HepG2 (cell line): ENCODE data around the gene LSM14B. TPM values are rescaled to one million over a fixed set of nuclear protein-coding genes. Genes with fewer than 3 reads are reported as not detected.

Experiments used
- AFF4 ChIP-seq: sonication (generic); formaldehyde crosslinking; IDR thresholded peaks from 2 replicates; pipeline ENCODE4 v1.4.0; 2020; ENCODE audit warnings: missing genetic modification reagents
- AHR ChIP-seq: IDR thresholded peaks from 2 replicates; pipeline ENCODE4 v1.6.1; 2018; ENCODE audit warnings: missing genetic modification reagents, missing compliant biosample characterization
- ARNTL ChIP-seq: sonication (generic); formaldehyde crosslinking; IDR thresholded peaks from 2 replicates; pipeline ENCODE4 v1.4.0; 2020; ENCODE audit warnings: mild to moderate bottlenecking, missing genetic modification reagents
- FOSL2 ChIP-seq: sonication (generic); formaldehyde crosslinking; IDR thresholded peaks from 2 replicates; pipeline ENCODE4 v1.4.0; 2020; ENCODE audit warnings: missing genetic modification reagents
- GMEB2 ChIP-seq: IDR thresholded peaks from 2 replicates; pipeline ENCODE4 v1.6.1; 2016; ENCODE audit warnings: missing biosample characterization, missing genetic modification reagents, low read depth
- GTF2F1 ChIP-seq: fragments of 150-350 bp; IDR thresholded peaks from 2 replicates; pipeline ENCODE4 v1.6.1; 2014; ENCODE audit warnings: low read length
- IRF1 ChIP-seq: sonication (generic); formaldehyde crosslinking; IDR thresholded peaks from 2 replicates; pipeline ENCODE4 v1.4.0; 2020; ENCODE audit warnings: low read depth, mild to moderate bottlenecking, missing genetic modification reagents
- ONECUT2 ChIP-seq: sonication (generic); formaldehyde crosslinking; IDR thresholded peaks from 2 replicates; pipeline ENCODE4 v1.4.0; 2020; ENCODE audit warnings: missing genetic modification reagents
- PCBP1 ChIP-seq: fragments of 200-400 bp; formaldehyde crosslinking; IDR thresholded peaks from 2 replicates; pipeline ENCODE4 v1.6.1; 2017; ENCODE audit warnings: mild to moderate bottlenecking, low read depth, low read length, borderline replicate concordance
- PHF20 ChIP-seq: sonication (generic); formaldehyde crosslinking; IDR thresholded peaks from 2 replicates; pipeline ENCODE4 v1.5.0; 2020; ENCODE audit warnings: mild to moderate bottlenecking, missing genetic modification reagents
- POLR2G ChIP-seq: fragments of 200-400 bp; formaldehyde crosslinking; IDR thresholded peaks from 2 replicates; pipeline ENCODE4 v1.6.1; 2018; ENCODE audit warnings: mild to moderate bottlenecking, low read depth, low read length, moderate library complexity
- RARA ChIP-seq: IDR thresholded peaks from 2 replicates; pipeline ENCODE4 v1.6.1; 2016; ENCODE audit warnings: missing genetic modification reagents, missing compliant biosample characterization
- SAP130 ChIP-seq: IDR thresholded peaks from 2 replicates; pipeline ENCODE4 v1.6.1; 2016; ENCODE audit warnings: low read depth
- TAF1 ChIP-seq: sonication (generic); formaldehyde crosslinking; IDR thresholded peaks from 2 replicates; pipeline ENCODE4 v1.4.0; 2020; ENCODE audit warnings: missing genetic modification reagents
- ZBTB20 ChIP-seq: sonication (generic); formaldehyde crosslinking; IDR thresholded peaks from 2 replicates; pipeline ENCODE4 v1.8.1; 2023; ENCODE audit warnings: missing genetic modification reagents, low read depth, mild to moderate bottlenecking, borderline replicate concordance
- ZMYM4 ChIP-seq: sonication (generic); formaldehyde crosslinking; IDR thresholded peaks from 2 replicates; pipeline ENCODE4 v1.8.1; 2023; ENCODE audit warnings: mild to moderate bottlenecking, missing genetic modification reagents
- ZNF136 ChIP-seq: sonication (generic); formaldehyde crosslinking; IDR thresholded peaks from 2 replicates; pipeline ENCODE4 v1.8.1; 2022; ENCODE audit warnings: low read depth, mild to moderate bottlenecking, moderate library complexity, missing genetic modification reagents
- ZNF260 ChIP-seq: sonication (generic); formaldehyde crosslinking; IDR thresholded peaks from 2 replicates; pipeline ENCODE4 v1.4.0; 2020; ENCODE audit warnings: missing genetic modification reagents, low read depth, mild to moderate bottlenecking, borderline replicate concordance
- ZNF280B ChIP-seq: sonication (generic); formaldehyde crosslinking; IDR thresholded peaks from 2 replicates; pipeline ENCODE4 v1.5.0; 2020; ENCODE audit warnings: missing genetic modification reagents, mild to moderate bottlenecking, borderline replicate concordance
- ZNF543 ChIP-seq: sonication (generic); formaldehyde crosslinking; IDR thresholded peaks from 2 replicates; pipeline ENCODE4 v1.4.0; 2020; ENCODE audit warnings: mild to moderate bottlenecking, missing genetic modification reagents
- ZNF616 ChIP-seq: sonication (generic); formaldehyde crosslinking; IDR thresholded peaks from 2 replicates; pipeline ENCODE4 v1.5.0; 2020; ENCODE audit warnings: low read depth, mild to moderate bottlenecking, missing genetic modification reagents
- polyA plus RNA-seq, 8 experiments: library from polyadenylated mRNA; depleted of rRNA in 3 of 8; stranded (reverse) in 7 of 8; unstranded in 1 of 8; fragments of >200 nt; fragmentation: Illumina TruSeq in 4 of 8; extraction: Trizol in 4 of 8; gene quantifications; 2 replicates each; pipeline versions ENCODE4 v1.2.1 to v1.2.3, GENCODE V29; 2011 to 2016; ENCODE audit warnings: low read depth in 4 of 8, missing spikeins in 1 of 8, mixed read lengths in 1 of 8; ENCODE audit not compliant: insufficient read depth in 1 of 8
- total RNA-seq, 5 experiments: library from RNA; depleted of rRNA; stranded (reverse); fragments of >200 nt; fragmentation: Illumina TruSeq; extraction: Trizol; gene quantifications; 2 replicates each; pipeline ENCODE4 v1.2.3, GENCODE V29; 2016; ENCODE audit warnings: low read depth in 1 of 5
- TF ChIP-seq, protein P1 (sequence below): sonication (generic); formaldehyde crosslinking; conservative IDR thresholded peaks from 2 replicates; pipeline ENCODE4 v1.4.0; 2020; ENCODE audit warnings: missing genetic modification reagents

LSM14B gene
- total and polyA plus RNA-seq, 2 of the 13 experiments (the other 11 are each of a cell fraction or from before 2014, with no cell fraction given): 43.3 to 79.2 TPM

GRCh38 chr20:62117658-62118057, 4.6 kb upstream of the LSM14B start (continued):
- no peak for TF ChIP-seq AFF4
- TF ChIP-seq GTF2F1: no peak
- no peak for TF ChIP-seq RARA (CRISPR knock-in tag)
- no peak for TF ChIP-seq ZNF260 (CRISPR knock-in tag)
- TF ChIP-seq ONECUT2 (CRISPR knock-in tag): no peak
- TF ChIP-seq, protein P1, sequence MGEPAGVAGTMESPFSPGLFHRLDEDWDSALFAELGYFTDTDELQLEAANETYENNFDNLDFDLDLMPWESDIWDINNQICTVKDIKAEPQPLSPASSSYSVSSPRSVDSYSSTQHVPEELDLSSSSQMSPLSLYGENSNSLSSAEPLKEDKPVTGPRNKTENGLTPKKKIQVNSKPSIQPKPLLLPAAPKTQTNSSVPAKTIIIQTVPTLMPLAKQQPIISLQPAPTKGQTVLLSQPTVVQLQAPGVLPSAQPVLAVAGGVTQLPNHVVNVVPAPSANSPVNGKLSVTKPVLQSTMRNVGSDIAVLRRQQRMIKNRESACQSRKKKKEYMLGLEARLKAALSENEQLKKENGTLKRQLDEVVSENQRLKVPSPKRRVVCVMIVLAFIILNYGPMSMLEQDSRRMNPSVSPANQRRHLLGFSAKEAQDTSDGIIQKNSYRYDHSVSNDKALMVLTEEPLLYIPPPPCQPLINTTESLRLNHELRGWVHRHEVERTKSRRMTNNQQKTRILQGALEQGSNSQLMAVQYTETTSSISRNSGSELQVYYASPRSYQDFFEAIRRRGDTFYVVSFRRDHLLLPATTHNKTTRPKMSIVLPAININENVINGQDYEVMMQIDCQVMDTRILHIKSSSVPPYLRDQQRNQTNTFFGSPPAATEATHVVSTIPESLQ (CRISPR knock-in tag): no peak
- no peak for TF ChIP-seq AHR (CRISPR knock-in tag)
- no peak for TF ChIP-seq IRF1
- TF ChIP-seq ZNF543: no peak
- no peak for TF ChIP-seq POLR2G
- TF ChIP-seq FOSL2 (CRISPR knock-in tag): no peak
- no peak for TF ChIP-seq PCBP1
- no peak for TF ChIP-seq ZNF616 (CRISPR knock-in tag)
- TF ChIP-seq ARNTL (CRISPR knock-in tag): 0 out of 2 replicates have a peak, but pooled peaks have one; percentile 14
- no peak for TF ChIP-seq TAF1 (CRISPR knock-in tag)
- TF ChIP-seq ZNF136 (CRISPR knock-in tag): no peak
- peak; percentile 57; the same call in 1 of the 2 replicates for TF ChIP-seq SAP130 (CRISPR knock-in tag)
- TF ChIP-seq PHF20 (CRISPR knock-in tag): no peak
- TF ChIP-seq ZNF280B (CRISPR knock-in tag): 0 out of 2 replicates have a peak, but pooled peaks have one; percentile 3
- TF ChIP-seq ZBTB20 (CRISPR knock-in tag): no peak
- TF ChIP-seq GMEB2 (CRISPR knock-in tag): no peak
- TF ChIP-seq ZMYM4 (CRISPR knock-in tag): no peak
